ENCODE results near the gene DYSF.

The DYSF gene

DNA sequence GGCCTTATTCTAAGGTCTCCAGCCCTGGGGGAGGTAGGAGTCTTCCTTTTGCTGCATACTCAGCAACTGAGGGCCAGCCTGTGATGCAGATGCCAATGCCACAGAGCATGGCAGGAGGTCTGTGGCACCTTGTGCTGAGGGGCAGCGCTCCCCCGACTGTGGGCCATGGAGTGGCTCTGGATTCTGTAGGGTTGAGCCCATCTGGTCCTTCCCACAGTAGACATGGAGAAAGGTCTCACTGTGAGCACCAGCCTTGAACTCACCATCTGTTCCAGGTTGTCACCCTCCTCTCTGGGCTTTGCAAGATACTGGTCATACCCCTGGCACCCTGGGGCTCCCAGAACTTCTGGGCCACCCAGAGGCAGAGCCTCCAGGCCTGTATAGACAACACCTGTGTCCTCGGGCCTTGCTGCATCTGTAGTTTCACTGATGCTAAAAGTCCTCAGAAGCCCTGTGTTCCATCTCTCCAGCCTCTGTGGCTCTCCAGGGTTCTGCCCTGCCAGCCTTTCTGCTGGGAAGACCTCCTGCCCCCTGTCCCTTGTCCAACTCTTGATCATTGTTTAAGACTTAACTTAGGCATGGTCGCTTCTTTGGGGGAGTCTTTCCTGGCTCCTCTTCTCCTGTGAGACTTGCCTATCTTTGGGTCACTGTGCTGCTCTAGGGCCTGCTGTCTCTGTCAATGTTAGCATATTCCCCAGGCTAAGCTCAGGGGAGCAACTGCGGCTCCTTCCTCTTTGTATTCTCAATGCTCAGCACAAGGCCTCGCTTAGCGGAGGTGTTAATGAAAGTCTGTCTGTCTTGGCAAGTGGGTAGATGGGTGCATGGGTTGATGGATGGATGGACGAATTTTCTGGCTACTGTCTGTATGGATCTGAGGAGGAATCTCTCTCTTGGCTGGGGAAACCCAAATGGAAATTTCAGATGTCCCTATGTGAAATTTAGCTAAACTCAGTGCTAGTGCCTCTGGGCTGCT, 160.9 kb downstream of the DYSF start:
- Histone ChIP-seq H4K20me1 (ENCODE audit: insufficient read depth, low read length) (no peaks in the 10 kb centered on the region), H2AFZ (ENCODE audit: low read depth, low read length) (no peak overlapping the region), H3K9me3 (ENCODE audit: insufficient read depth, low read length) (no peaks in the 10 kb centered on the region), H3K27me3 (ENCODE audit: low read depth, low read length) (no peaks in the 10 kb centered on the region), H3K27ac (ENCODE audit: low read length) (no peak overlapping the region), H3K36me3 (replicated peaks; ENCODE audit: low read depth, low read length) (no peaks in the 10 kb centered on the region), H3K4me2 (ENCODE audit: low read length) (no peak overlapping the region), H3K4me3 (ENCODE audit: low read length) (no peak overlapping the region), H3K4me1 (ENCODE audit: low read length) (no peaks in the 10 kb centered on the region), H3K9ac (ENCODE audit: low read length) (no peak overlapping the region), H3K79me2 (ENCODE audit: low read length) (no peaks in the 10 kb centered on the region)
- no peak for TF ChIP-seq EZH2phosphoT487 (IDR thresholded peaks at IDR 0.05; ENCODE audit: low read depth)
- TF ChIP-seq, protein P1, sequence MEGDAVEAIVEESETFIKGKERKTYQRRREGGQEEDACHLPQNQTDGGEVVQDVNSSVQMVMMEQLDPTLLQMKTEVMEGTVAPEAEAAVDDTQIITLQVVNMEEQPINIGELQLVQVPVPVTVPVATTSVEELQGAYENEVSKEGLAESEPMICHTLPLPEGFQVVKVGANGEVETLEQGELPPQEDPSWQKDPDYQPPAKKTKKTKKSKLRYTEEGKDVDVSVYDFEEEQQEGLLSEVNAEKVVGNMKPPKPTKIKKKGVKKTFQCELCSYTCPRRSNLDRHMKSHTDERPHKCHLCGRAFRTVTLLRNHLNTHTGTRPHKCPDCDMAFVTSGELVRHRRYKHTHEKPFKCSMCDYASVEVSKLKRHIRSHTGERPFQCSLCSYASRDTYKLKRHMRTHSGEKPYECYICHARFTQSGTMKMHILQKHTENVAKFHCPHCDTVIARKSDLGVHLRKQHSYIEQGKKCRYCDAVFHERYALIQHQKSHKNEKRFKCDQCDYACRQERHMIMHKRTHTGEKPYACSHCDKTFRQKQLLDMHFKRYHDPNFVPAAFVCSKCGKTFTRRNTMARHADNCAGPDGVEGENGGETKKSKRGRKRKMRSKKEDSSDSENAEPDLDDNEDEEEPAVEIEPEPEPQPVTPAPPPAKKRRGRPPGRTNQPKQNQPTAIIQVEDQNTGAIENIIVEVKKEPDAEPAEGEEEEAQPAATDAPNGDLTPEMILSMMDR (IDR thresholded peaks at IDR 0.05; ENCODE audit: low read depth, low read length): no peak

DNA sequence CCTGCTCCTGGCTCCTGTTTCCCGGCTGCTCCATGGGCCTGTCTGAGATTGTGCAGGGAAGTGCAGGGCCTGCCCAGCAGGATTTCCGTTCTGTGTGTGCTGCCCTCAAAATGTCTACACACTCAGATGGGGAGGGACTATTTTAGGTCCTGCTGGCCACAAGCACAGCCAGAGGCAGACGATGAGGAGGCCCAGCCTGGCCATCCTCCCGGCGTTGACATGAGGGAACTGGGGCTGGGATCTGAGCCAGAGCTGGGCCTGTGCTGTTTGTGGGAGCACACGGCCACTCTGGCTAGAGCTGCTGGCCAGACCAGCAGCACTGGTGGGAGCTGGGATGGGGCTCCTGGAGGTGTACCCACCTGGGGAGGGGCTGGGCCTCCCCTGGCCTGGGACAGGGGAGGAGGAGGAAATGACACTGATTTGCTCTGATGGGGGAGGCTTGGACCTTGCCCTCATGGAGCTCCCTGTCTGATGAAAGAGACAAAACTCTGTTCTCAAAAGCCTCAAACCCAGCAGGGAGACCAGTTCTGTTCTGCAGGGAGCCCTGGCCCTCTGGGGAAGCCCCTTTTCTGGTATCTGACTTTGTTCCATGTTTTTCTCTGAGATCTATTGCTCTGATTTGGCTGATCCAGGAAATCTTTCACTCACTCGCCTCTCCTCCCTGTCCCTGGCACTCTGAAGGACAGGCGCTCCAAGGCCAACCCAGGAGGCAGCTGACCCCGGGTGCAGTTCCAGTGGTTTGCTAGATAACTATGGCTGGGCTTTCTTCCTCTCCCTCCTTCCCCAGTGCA, 161.8 kb downstream of the DYSF start:
- H2AFZ ChIP-seq (ENCODE audit: low read depth, low read length): no peak overlapping the region
- H3K9ac ChIP-seq (ENCODE audit: low read length): no peak overlapping the region
- H3K79me2 ChIP-seq (ENCODE audit: low read length): no peaks in the 10 kb centered on the region
- no peak for TF ChIP-seq EZH2phosphoT487 (IDR thresholded peaks at IDR 0.05; ENCODE audit: low read depth)
- TF ChIP-seq, protein P1 (IDR thresholded peaks at IDR 0.05; ENCODE audit: low read depth, low read length): no peak
- no peak overlapping the region for H3K4me3 ChIP-seq (ENCODE audit: low read length)
- H3K27me3 ChIP-seq (ENCODE audit: low read depth, low read length): no peaks in the 10 kb centered on the region
- no peak overlapping the region for H3K4me2 ChIP-seq (ENCODE audit: low read length)
- no peaks in the 10 kb centered on the region for H3K4me1 ChIP-seq (ENCODE audit: low read length)
- H3K36me3 ChIP-seq (replicated peaks; ENCODE audit: low read depth, low read length): no peaks in the 10 kb centered on the region
- H3K27ac ChIP-seq (ENCODE audit: low read length): no peak overlapping the region
- no peaks in the 10 kb centered on the region for H3K9me3 ChIP-seq (ENCODE audit: insufficient read depth, low read length)
- H4K20me1 ChIP-seq (ENCODE audit: insufficient read depth, low read length): no peaks in the 10 kb centered on the region

DNA sequence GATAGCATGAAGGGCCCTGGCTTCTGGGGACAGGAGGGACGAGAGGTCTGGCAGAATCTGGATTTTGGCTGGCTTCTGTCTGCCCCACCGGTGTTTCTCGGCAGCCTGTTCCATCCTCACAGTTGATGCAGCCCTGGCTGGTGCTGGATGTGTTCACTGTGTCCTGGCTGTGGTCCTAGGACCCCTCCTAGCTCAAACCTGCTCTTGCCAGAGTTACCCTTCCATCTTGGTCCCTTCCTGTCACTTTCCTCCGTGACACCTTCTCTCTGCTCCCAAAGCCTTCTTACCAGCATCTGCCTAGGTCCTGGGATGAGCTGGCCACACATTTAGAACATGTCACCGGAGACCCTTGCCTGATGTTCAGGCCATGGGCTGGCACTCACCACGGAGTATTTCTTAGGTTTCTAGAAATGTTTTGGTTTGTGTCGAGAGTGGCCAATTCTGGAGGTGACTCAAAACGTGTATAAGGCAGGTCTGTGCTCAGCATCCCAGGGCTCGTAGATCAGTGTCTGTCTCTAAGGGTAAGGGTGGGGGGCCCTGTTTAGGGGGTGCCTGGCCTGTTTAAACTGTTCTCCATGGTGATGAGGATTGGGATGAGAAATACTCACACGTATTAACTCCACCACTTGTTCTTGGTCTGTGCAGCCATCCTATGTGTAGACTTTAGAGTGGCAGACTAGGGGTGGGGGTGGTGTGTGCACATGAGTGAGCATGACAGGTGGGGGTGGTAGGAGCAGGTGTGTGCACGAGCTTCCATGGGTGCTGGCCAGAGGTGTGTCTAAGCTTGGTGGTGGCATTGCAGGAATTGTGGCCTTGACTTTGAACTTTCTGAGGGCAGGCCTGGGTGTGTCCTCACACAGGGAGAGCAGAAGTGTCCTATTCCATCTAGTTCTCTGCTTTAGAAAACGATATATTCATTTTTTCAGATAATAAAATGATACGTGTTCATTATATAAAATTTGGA, 162.7 kb downstream of the DYSF start:
- no peak overlapping the region for H3K4me3 ChIP-seq (ENCODE audit: low read length)
- no peak overlapping the region for H3K27ac ChIP-seq (ENCODE audit: low read length)
- H3K9ac ChIP-seq (ENCODE audit: low read length): no peak overlapping the region
- no peak overlapping the region for H3K4me2 ChIP-seq (ENCODE audit: low read length)
- H3K36me3 ChIP-seq (replicated peaks; ENCODE audit: low read depth, low read length): no peaks in the 10 kb centered on the region
- H3K27me3 ChIP-seq (ENCODE audit: low read depth, low read length): no peaks in the 10 kb centered on the region
- TF ChIP-seq EZH2phosphoT487 (IDR thresholded peaks at IDR 0.05; ENCODE audit: low read depth): no peak
- TF ChIP-seq, protein P1 (IDR thresholded peaks at IDR 0.05; ENCODE audit: low read depth, low read length): no peak
- H3K4me1 ChIP-seq (ENCODE audit: low read length): no peaks in the 10 kb centered on the region
- H3K79me2 ChIP-seq (ENCODE audit: low read length): no peaks in the 10 kb centered on the region
- H2AFZ ChIP-seq (ENCODE audit: low read depth, low read length): no peak overlapping the region
- H3K9me3 ChIP-seq (ENCODE audit: insufficient read depth, low read length): no peaks in the 10 kb centered on the region
- H4K20me1 ChIP-seq (ENCODE audit: insufficient read depth, low read length): no peaks in the 10 kb centered on the region
